SK-N-SH treated with all-trans-retinoic acid at 6 μM for 48 hours (cell line): ENCODE measurements around the gene TKTL1.

Source experiments
- ATAC-seq: fragments of 200-7000 bp; cut with Tn5 transposase; 3 replicates; pipeline ENCODE4 v1.9.1; 2020; ENCODE audit warnings: mild to moderate bottlenecking, moderate library complexity
- ARNTL ChIP-seq: fragments of 450-650 bp; formaldehyde crosslinking; IDR thresholded peaks from 2 replicates; pipeline ENCODE4 v1.5.0; 2020; ENCODE audit warnings: low read depth, mild to moderate bottlenecking, moderate library complexity, borderline replicate concordance
- BACH2 ChIP-seq: fragments of 250-450 bp; sonication (Bioruptor Pico); IDR thresholded peaks from 2 replicates; pipeline ENCODE4 v1.9.0; 2021; ENCODE audit warnings: mild to moderate bottlenecking, borderline replicate concordance
- CREB5 ChIP-seq: fragments of 250-450 bp; sonication (Bioruptor Pico); IDR thresholded peaks from 2 replicates; pipeline ENCODE4 v1.5.1; 2020; ENCODE audit warnings: low read depth, mild to moderate bottlenecking, moderate library complexity
- CSDC2 ChIP-seq: fragments of 250-450 bp; sonication (Bioruptor Pico); IDR thresholded peaks from 2 replicates; pipeline ENCODE4 v1.5.0; 2020; ENCODE audit warnings: mild to moderate bottlenecking, moderate library complexity
- CSRNP3 ChIP-seq: fragments of 250-450 bp; sonication (Bioruptor Pico); IDR thresholded peaks from 2 replicates; pipeline ENCODE4 v1.5.1; 2021; ENCODE audit warnings: mild to moderate bottlenecking, moderate library complexity
- ESRRG ChIP-seq: fragments of 250-450 bp; sonication (Bioruptor Pico); IDR thresholded peaks from 2 replicates; pipeline ENCODE4 v1.6.1; 2021; ENCODE audit warnings: mild to moderate bottlenecking
- GLIS3 ChIP-seq: fragments of 250-450 bp; sonication (Bioruptor Pico); IDR thresholded peaks from 2 replicates; pipeline ENCODE4 v1.5.0; 2020; ENCODE audit warnings: mild to moderate bottlenecking, moderate library complexity
- ISL1 ChIP-seq: fragments of 250-450 bp; sonication (Bioruptor Pico); IDR thresholded peaks from 2 replicates; pipeline ENCODE4 v2.1.2; 2022; ENCODE audit warnings: mild to moderate bottlenecking, moderate library complexity
- OSR1 ChIP-seq: fragments of 250-450 bp; sonication (Bioruptor Pico); IDR thresholded peaks from 2 replicates; pipeline ENCODE4 v1.8.0; 2022; ENCODE audit warnings: moderate library complexity, mild to moderate bottlenecking, inconsistent platforms
- PATZ1 ChIP-seq: fragments of 250-450 bp; sonication (Bioruptor Pico); IDR thresholded peaks from 2 replicates; pipeline ENCODE4 v1.8.0; 2020; ENCODE audit warnings: mild to moderate bottlenecking, moderate library complexity, borderline replicate concordance
- POU6F1 ChIP-seq: fragments of 250-450 bp; sonication (Bioruptor Pico); IDR thresholded peaks from 2 replicates; pipeline ENCODE4 v1.8.0; 2021; ENCODE audit warnings: low read depth, mild to moderate bottlenecking, moderate library complexity, borderline replicate concordance
- PPARA ChIP-seq: fragments of 250-450 bp; sonication (Bioruptor Pico); IDR thresholded peaks from 2 replicates; pipeline ENCODE4 v1.5.0; 2020; ENCODE audit warnings: mild to moderate bottlenecking, borderline replicate concordance
- RARB ChIP-seq: fragments of 250-450 bp; sonication (Bioruptor Pico); IDR thresholded peaks from 2 replicates; pipeline ENCODE4 v1.8.0; 2021; ENCODE audit warnings: mild to moderate bottlenecking, moderate library complexity
- SNAI2 ChIP-seq: fragments of 250-450 bp; sonication (Bioruptor Pico); IDR thresholded peaks from 2 replicates; pipeline ENCODE4 v1.5.0; 2020; ENCODE audit warnings: mild to moderate bottlenecking, moderate library complexity
- TCF4 ChIP-seq: fragments of 250-450 bp; sonication (Bioruptor Pico); IDR thresholded peaks from 2 replicates; pipeline ENCODE4 v1.8.0; 2021; ENCODE audit warnings: mild to moderate bottlenecking, moderate library complexity, borderline replicate concordance
- TOX ChIP-seq: fragments of 250-450 bp; sonication (Bioruptor Pico); IDR thresholded peaks from 2 replicates; pipeline ENCODE4 v1.8.0; 2021; ENCODE audit warnings: mild to moderate bottlenecking, moderate library complexity, borderline replicate concordance
- TSHZ2 ChIP-seq: fragments of 250-450 bp; sonication (Bioruptor Pico); IDR thresholded peaks from 2 replicates; pipeline ENCODE4 v1.5.0; 2020; ENCODE audit warnings: mild to moderate bottlenecking, moderate library complexity
- ZC3H10 ChIP-seq: fragments of 250-450 bp; sonication (Bioruptor Pico); IDR thresholded peaks from 2 replicates; pipeline ENCODE4 v1.5.1; 2021; ENCODE audit warnings: mild to moderate bottlenecking, moderate library complexity
- ZFP3 ChIP-seq: fragments of 250-450 bp; sonication (Bioruptor Pico); IDR thresholded peaks from 2 replicates; pipeline ENCODE4 v1.5.0; 2020; ENCODE audit warnings: mild to moderate bottlenecking, moderate library complexity
- ZFP30 ChIP-seq: fragments of 450-650 bp; formaldehyde crosslinking; IDR thresholded peaks from 2 replicates; pipeline ENCODE4 v1.5.0; 2022; ENCODE audit warnings: mild to moderate bottlenecking, moderate library complexity
- ZNF565 ChIP-seq: fragments of 450-650 bp; formaldehyde crosslinking; conservative IDR thresholded peaks from 2 replicates; pipeline ENCODE4 v1.5.0; 2020; ENCODE audit warnings: low read depth, mild to moderate bottlenecking, moderate library complexity
- ZNF70 ChIP-seq: fragments of 450-650 bp; formaldehyde crosslinking; IDR thresholded peaks from 2 replicates; pipeline ENCODE4 v1.5.0; 2020; ENCODE audit warnings: mild to moderate bottlenecking, moderate library complexity
- ZNF8 ChIP-seq: fragments of 450-650 bp; formaldehyde crosslinking; IDR thresholded peaks from 2 replicates; pipeline ENCODE4 v1.5.0; 2020; ENCODE audit warnings: mild to moderate bottlenecking, moderate library complexity

Gene TKTL1

GRCh38 chrX:154370300-154371016, 74.9 kb downstream of the TKTL1 start:
- no peak for ATAC-seq
- TF ChIP-seq RARB (CRISPR knock-in tag) = no peak
- no peak for TF ChIP-seq TCF4 (CRISPR knock-in tag)
- no peak for TF ChIP-seq TOX (CRISPR knock-in tag)
- TF ChIP-seq POU6F1 (CRISPR knock-in tag) = no peak
- TF ChIP-seq ZFP3 (CRISPR knock-in tag) = no peak
- no peak for TF ChIP-seq ISL1 (CRISPR knock-in tag)
- no peak for TF ChIP-seq SNAI2 (CRISPR knock-in tag)
- TF ChIP-seq CSDC2 (CRISPR knock-in tag) = no peak

- peak; percentile 53 for ATAC-seq
- TF ChIP-seq TSHZ2 (CRISPR knock-in tag) (no peak), PPARA (CRISPR knock-in tag) (no peak), CSRNP3 (CRISPR knock-in tag) (no peak), ZNF8 (CRISPR knock-in tag) (no peak), ISL1 (CRISPR knock-in tag) (no peak), OSR1 (CRISPR knock-in tag) (no peak), SNAI2 (CRISPR knock-in tag) (no peak), GLIS3 (CRISPR knock-in tag) (0 out of 2 replicates have a peak, but pooled peaks have one; percentile 28), TOX (CRISPR knock-in tag) (no peak), ZNF70 (no peak), ZNF565 (CRISPR knock-in tag) (no peak), PATZ1 (peak; percentile 32; the same call in 1 of the 2 replicates), CSDC2 (CRISPR knock-in tag) (no peak), ZC3H10 (CRISPR knock-in tag) (no peak), ESRRG (CRISPR knock-in tag) (no peak), TCF4 (CRISPR knock-in tag) (no peak), ZFP30 (CRISPR knock-in tag) (no peak), RARB (CRISPR knock-in tag) (peak; percentile 76; the same call in 1 of the 2 replicates), CREB5 (CRISPR knock-in tag) (no peak), BACH2 (CRISPR knock-in tag) (no peak), ZFP3 (CRISPR knock-in tag) (no peak), ARNTL (no peak), POU6F1 (CRISPR knock-in tag) (no peak)
Observed at GRCh38 chrX:154371017-154371788, 75.6 kb downstream of the TKTL1 start.
